GM13977 (cell line): ENCODE measurements around the gene MARS1.

Source experiments
- DNase-seq: peaks from one replicate; pipeline ENCODE4 v3.0.0; 2012; ENCODE audit warnings: low spot score
- CTCF ChIP-seq: IDR thresholded peaks from 2 replicates; pipeline ENCODE4 v1.5.1; 2012; ENCODE audit warnings: mild to moderate bottlenecking, control low read depth; ENCODE audit not compliant: insufficient read depth; ENCODE audit errors: extremely low read depth, missing control alignments
- in situ Hi-C: fragments of 300-500 bp; cut with MboI; formaldehyde crosslinking; loops from one replicate; pipeline ENCODE4 v1.12.0; 2022; ENCODE audit warnings: low sequenced_read_pairs, low pct_unique_long_range_greater_than_20kb, mixed read lengths, inconsistent platforms; ENCODE audit not compliant: unreplicated experiment

Gene MARS1

GRCh38 chr12:57458665-57459054 lies 29.2 kb upstream of the MARS1 start:
- in situ Hi-C loops, result loop anchor here (10.0 kb wide), 2 partner anchors 154 to 194 kb away; no protein-coding TSS in a partner anchor
- no peak for DNase-seq
- TF ChIP-seq CTCF, result no peak

- TF ChIP-seq CTCF, result peak; percentile 90
- peak; percentile 88 for DNase-seq
- in situ Hi-C loops, result loop anchor here (10.0 kb wide), 2 partner anchors 154 to 194 kb away; no protein-coding TSS in a partner anchor
Measured at GRCh38 chr12:57459055-57459749, 28.7 kb upstream of the MARS1 start.

GRCh38 chr12:57459750-57460467 lies 28.0 kb upstream of the MARS1 start, which contains the start of gene GLI1:
Gene GLI1 (plus strand): TSS chr12:57459785. CDS start chr12:57463692, 3,907 bp downstream.
- peak; percentile 32 for DNase-seq
- in situ Hi-C loops, result loop anchor here (10.0 kb wide), 2 partner anchors 155 to 195 kb away; no protein-coding TSS in a partner anchor
- no peak for TF ChIP-seq CTCF

- no peak for TF ChIP-seq CTCF
- DNase-seq, result peak; percentile 48
- in situ Hi-C loops, result no loop called here
Measured at GRCh38 chr12:57460468-57460784, 27.4 kb upstream of the MARS1 start.

- in situ Hi-C loops, result no loop called here
- peak; percentile 20 for DNase-seq
- TF ChIP-seq CTCF, result no peak
Measured at GRCh38 chr12:57460841-57461275, 27.0 kb upstream of the MARS1 start.

- in situ Hi-C loops, result no loop called here
- no peak for TF ChIP-seq CTCF
- peak; percentile 71 for DNase-seq
Measured at GRCh38 chr12:57461276-57461916, 26.5 kb upstream of the MARS1 start.
